ENCODE data around the gene SPEG.

- TF ChIP-seq CTCF (IDR thresholded peaks at IDR 0.05; ENCODE audit: low read depth, low read length, poor library complexity, severe bottlenecking) (no peak), EZH2phosphoT487 (IDR thresholded peaks at IDR 0.05; ENCODE audit: borderline replicate concordance, low read length) (no peak)
Measured at GRCh38 chr2:219490600-219491130, 56.0 kb downstream of the SPEG start.

All from DOHH2 (cell line).